KMS-11 (cell line): ENCODE results near the gene SERP2.

Experiments
- H2AFZ ChIP-seq: fragments of 200-600 bp; sonication (generic); 2 replicates; pipeline ENCODE4 v1.6.1; 2016; ENCODE audit warnings: antibody characterized with exemption, mixed run types, low read depth
- H3K27ac ChIP-seq: fragments of 200-600 bp; sonication (generic); 2 replicates; pipeline ENCODE4 v1.6.1; 2016; ENCODE audit warnings: mild to moderate bottlenecking, mixed run types
- H3K27me3 ChIP-seq: fragments of 200-600 bp; sonication (generic); 2 replicates; pipeline ENCODE4 v1.6.1; 2017; ENCODE audit warnings: mild to moderate bottlenecking, low read depth, mixed run types, moderate library complexity; ENCODE audit not compliant: insufficient read depth
- H3K36me3 ChIP-seq: fragments of 200-600 bp; sonication (generic); 2 replicates; pipeline ENCODE4 v1.6.1; 2017; ENCODE audit warnings: mild to moderate bottlenecking, mixed run types; ENCODE audit not compliant: insufficient read depth
- H3K4me1 ChIP-seq: fragments of 200-600 bp; sonication (generic); 2 replicates; pipeline ENCODE4 v1.6.1; 2016; ENCODE audit warnings: mild to moderate bottlenecking, low read depth, mixed run types; ENCODE audit not compliant: poor library complexity, severe bottlenecking
- H3K4me2 ChIP-seq: fragments of 200-600 bp; sonication (generic); 2 replicates; pipeline ENCODE4 v1.7.0; 2016; ENCODE audit warnings: mild to moderate bottlenecking, mixed run types
- H3K4me3 ChIP-seq: fragments of 200-600 bp; sonication (generic); IDR thresholded peaks from 2 replicates; pipeline ENCODE4 v1.6.1; 2017; ENCODE audit warnings: low read depth, low read length, mixed read lengths; ENCODE audit not compliant: insufficient read depth
- H3K79me2 ChIP-seq: fragments of 200-600 bp; sonication (generic); 2 replicates; pipeline ENCODE4 v1.6.1; 2016; ENCODE audit warnings: low read depth, mixed run types; ENCODE audit not compliant: insufficient read depth
- H3K9ac ChIP-seq: fragments of 200-600 bp; sonication (generic); 2 replicates; pipeline ENCODE4 v1.6.1; 2016; ENCODE audit warnings: mild to moderate bottlenecking, mixed run types
- H4K20me1 ChIP-seq: fragments of 200-600 bp; sonication (generic); 2 replicates; pipeline ENCODE4 v1.6.1; 2016; ENCODE audit warnings: mild to moderate bottlenecking, mixed run types; ENCODE audit not compliant: insufficient read depth
- CTCF ChIP-seq: fragments of 200-600 bp; sonication (generic); conservative IDR thresholded peaks from 2 replicates; pipeline ENCODE4 v1.6.1; 2017; ENCODE audit warnings: low read depth, mild to moderate bottlenecking, antibody characterized with exemption, low read length, moderate library complexity, mixed read lengths

SERP2 gene

GRCh38 chr13:44359983-44360375 is 13.6 kb upstream of the SERP2 start:
- Histone ChIP-seq H3K4me2 (no peak overlapping the region), H2AFZ (no peak overlapping the region), H3K9ac (no peak overlapping the region), H3K36me3 (no peaks in the 10 kb centered on the region), H3K79me2 (no peaks in the 10 kb centered on the region), H3K4me3 (no peak overlapping the region), H3K4me1 (no peaks in the 10 kb centered on the region), H3K27me3 (no peaks in the 10 kb centered on the region), H4K20me1 (no peaks in the 10 kb centered on the region), H3K27ac (no peak overlapping the region)
- no peak for TF ChIP-seq CTCF

GRCh38 chr13:44362394-44363040 is 11.1 kb upstream of the SERP2 start:
- H3K27ac ChIP-seq, result no peak overlapping the region
- H3K36me3 ChIP-seq, result no peaks in the 10 kb centered on the region
- no peaks in the 10 kb centered on the region for H3K4me1 ChIP-seq
- TF ChIP-seq CTCF, result no peak
- H2AFZ ChIP-seq, result no peak overlapping the region
- H3K4me3 ChIP-seq, result no peak overlapping the region
- H4K20me1 ChIP-seq, result no peaks in the 10 kb centered on the region
- no peak overlapping the region for H3K9ac ChIP-seq
- H3K27me3 ChIP-seq, result no peaks in the 10 kb centered on the region
- H3K4me2 ChIP-seq, result no peak overlapping the region
- H3K79me2 ChIP-seq, result no peaks in the 10 kb centered on the region

GRCh38 chr13:44363631-44364344 is 9.8 kb upstream of the SERP2 start:
- H3K4me3 ChIP-seq, result no peak overlapping the region
- no peaks in the 10 kb centered on the region for H3K27me3 ChIP-seq
- no peak overlapping the region for H2AFZ ChIP-seq
- TF ChIP-seq CTCF, result no peak
- H4K20me1 ChIP-seq, result no peaks in the 10 kb centered on the region
- H3K36me3 ChIP-seq, result no peaks in the 10 kb centered on the region
- H3K4me1 ChIP-seq, result no peaks in the 10 kb centered on the region
- no peaks in the 10 kb centered on the region for H3K79me2 ChIP-seq
- H3K27ac ChIP-seq, result no peak overlapping the region
- H3K4me2 ChIP-seq, result no peak overlapping the region
- H3K9ac ChIP-seq, result no peak overlapping the region

GRCh38 chr13:44364345-44365000 is 9.2 kb upstream of the SERP2 start:
- Histone ChIP-seq H2AFZ (no peak overlapping the region), H3K79me2 (no peaks in the 10 kb centered on the region), H4K20me1 (no peaks in the 10 kb centered on the region), H3K4me1 (no peaks in the 10 kb centered on the region), H3K27me3 (no peaks in the 10 kb centered on the region), H3K27ac (no peak overlapping the region), H3K9ac (no peak overlapping the region), H3K4me3 (no peak overlapping the region), H3K36me3 (no peaks in the 10 kb centered on the region), H3K4me2 (no peak overlapping the region)
- TF ChIP-seq CTCF, result no peak
